NCI-H524 (cell line): ENCODE results near the gene DCAKD.

Experiments
- DNase-seq, 2 experiments: peaks; one replicate each; lab custom pipeline; 2025; lab: John Stamatoyannopoulos, UW

Gene DCAKD

DNA sequence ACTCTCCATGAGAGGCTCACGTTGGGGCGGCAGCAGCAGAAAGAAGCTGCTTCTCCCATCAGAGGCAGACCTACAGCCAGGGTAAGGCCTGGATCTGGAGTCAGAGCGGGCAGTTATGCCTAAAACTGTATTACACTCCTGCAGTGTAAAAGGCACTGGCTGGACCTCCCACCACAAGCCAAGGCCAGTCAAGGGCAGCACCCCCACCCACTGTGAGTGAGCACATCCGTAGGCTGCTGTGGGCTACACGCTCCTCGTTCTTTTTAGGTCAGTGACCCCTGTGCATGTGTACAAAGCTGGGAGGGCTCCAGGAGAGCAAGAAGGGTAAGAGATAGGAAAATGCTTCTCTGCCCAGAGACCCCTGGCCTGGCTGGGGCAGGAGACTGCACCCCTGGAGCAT, 20.7 kb downstream of the DCAKD start:
- DNase-seq: no peak

DNA sequence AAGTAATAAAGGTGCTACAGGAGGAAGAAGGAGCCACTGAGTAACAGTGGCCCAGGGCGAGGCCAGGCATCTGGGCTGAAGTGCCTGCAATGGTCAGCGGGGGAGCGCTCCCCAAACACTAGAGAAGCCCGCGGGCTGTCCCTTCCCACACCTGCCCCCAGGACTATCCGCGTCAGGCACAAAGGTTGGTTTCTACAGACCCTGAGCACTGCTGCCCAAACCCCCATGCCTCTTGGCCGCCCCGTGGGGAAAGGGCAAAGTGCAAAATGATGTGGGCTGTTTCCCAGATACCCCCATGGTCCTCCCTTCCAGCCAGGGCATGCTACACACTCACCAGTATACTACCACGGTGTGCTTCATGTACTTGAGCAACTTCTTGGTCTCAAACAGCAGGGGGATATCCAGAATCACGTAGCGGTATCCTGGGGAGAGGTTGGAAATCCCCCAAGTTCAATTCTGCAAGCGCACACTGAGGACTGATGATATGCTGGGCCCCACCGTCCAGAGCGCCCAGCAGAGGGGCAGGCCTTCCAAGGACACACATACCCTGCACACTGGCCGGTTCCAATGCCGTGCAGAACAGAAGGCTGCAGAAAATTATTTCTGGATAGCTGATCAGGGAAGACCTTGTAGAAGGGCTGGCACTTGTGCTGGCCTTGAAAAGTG, 21.5 kb downstream of the DCAKD start:
- DNase-seq: no peak

GRCh38 chr17:45029096-45029495, 22.3 kb downstream of the DCAKD start:
- no peak for DNase-seq

DNA sequence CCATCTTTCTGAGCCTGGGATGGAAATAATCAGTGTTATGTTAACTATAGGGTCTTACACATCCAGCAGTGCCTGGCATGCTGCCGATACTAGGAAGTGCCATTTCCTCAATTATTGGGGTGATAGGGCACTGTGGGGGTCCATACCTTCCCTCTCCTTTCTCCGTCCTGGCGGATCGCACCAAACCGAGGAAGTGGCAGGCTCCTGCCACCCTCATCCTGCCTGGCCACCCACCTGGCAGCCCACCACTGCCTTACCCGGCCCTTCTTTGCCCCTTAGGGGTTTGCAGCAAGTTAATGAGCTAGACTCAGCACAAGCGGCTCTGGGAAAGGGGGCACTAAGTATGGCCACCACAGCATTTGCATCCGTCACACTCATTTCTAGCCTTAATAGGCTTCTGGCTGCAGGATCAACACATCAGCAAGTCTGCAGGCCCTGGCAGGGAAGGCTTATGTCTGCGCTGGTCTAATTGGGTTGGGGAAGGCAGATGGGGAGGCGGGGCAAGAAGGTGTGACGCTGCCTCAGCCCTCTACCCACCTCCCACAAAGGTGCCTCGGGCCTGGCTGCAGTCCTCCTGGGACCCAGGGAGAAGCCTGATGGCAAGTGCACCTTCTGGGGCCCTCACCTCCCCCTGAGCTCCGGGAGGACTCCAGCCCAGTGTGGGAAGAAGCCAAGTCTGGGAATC, 28.6 kb downstream of the DCAKD start:
- peak; percentile 88 to 93 for DNase-seq

DNA sequence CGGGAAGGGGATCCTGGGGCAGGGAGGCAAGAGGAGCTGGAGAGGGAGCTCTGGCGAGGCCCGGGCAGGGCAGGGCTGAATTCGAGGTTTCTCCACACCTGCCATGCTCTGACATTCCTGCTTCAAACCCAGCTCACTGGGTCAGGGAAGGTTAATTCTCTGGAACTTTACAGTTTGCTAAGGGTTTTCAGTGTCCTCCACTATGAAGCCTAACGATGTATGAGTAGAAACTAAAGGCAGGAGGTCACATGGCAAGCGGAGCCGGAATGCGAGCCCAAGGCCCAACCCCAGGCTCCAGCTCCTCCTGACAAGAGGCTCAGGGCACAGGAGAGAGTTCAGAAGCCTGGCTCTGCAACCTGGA, 29.2 kb downstream of the DCAKD start:
- no peak for DNase-seq

GRCh38 chr17:45021607-45022287, 29.7 kb downstream of the DCAKD start:
- DNase-seq: peak; percentile 29 to 79

GRCh38 chr17:45020354-45021138, 30.9 kb downstream of the DCAKD start:
- no peak for DNase-seq

- peak; percentile 56 to 75 for DNase-seq
Observed at GRCh38 chr17:45018848-45019711, 32.4 kb downstream of the DCAKD start.

DNA sequence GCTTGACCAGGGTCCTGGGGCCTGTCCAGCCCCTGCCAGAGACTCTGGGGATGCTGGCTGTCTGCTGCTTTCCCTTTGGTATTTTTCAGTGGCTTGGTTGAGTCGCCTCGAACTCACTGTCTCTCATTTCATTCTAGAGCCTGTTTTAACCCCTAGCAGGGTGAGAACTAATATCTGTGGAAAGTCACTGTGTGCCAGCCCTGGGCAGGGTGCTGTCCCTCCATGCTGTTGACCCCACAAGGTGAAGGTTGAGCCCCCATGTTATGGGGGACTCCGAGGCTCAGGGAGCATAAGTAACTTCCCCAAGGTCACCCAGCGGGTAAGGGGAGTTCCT, 33.0 kb downstream of the DCAKD start:
- no peak for DNase-seq

DNA sequence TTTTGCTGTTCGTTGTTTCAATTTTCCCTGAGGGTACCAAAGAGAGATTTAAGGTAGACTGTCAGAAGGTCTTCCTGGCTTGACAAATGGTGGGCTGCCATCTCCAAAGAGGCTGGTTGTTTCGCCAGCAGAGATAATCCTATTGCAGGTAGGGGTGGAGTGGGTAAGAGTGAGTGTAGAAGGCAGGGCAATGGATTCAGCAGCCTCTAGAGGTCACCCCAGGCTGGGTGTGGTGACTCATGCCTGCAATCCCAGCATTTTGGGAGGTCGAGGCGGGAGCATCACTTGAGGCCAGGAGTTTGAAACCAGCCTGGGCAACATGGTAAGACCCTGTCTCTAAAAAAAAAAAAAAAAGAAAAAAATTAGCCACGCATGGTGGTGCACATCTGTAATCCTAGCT, 34.6 kb downstream of the DCAKD start:
- DNase-seq: peak; percentile 33 to 65

DNA sequence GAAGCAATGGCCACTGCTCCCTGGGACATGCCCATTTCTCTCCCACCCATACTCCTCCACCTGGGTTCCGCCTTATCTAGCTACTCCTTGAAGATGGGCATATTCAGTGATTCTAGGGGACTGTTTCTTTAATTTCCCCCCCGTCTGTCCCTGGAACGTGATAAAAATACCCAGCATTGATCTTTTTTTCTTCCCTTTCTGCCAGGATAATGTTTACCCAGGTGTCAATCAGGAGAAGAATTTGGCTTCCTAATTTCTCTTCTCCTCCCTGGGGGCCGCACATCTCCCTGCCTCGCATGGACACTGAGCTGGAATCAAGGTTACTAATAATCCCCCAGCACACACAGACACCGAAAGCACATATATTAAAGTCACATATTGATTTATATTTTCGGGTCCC, 35.2 kb downstream of the DCAKD start:
- DNase-seq: no peak

DNA sequence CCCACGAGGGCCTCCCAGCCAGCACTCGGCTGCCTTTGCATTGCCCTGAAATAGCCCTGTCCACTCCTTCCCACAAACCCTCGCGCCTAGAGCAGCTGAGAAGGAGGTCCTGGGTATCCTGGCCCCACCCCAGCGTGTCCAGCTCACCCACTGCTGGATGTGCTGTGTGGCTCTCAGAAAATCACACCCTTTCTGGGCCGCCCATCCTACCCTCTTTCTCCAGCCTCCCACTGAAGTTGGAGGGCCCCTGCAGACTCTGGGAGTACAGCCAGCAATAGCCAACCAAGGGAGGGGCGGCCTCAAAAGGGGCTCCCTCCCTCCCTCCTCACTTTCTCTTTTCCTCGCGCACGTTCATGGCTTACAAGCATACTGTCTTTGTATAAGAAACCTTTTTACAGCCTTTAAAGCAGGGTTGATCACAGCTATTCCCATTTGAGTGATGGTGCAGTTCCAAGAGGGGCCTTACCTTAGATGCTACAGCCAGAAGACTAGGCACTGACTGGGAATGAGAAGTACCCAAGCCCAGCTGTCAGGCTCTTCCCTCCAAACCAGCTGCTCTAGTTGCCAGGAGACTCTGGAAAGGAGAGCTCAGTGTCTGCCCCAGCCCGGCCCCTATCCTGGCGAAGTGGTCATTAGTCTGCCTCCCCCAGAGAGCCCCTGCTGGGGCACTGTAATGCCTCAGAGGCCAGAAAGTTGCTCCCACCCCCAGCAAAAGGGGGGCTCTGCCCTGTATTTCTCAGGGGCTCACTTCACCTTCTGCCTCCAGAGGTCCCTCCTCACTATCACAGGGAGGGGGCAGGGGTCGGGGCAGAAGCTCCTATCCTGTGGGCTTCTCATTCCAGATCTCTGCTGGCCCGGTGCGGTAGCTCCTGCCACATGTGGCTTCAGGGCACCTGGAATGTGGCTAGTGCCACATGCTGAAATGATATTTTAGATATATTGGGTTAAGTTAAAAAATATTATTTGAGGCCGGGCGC, 38.1 kb downstream of the DCAKD start:
- DNase-seq: peak; percentile 88 to 96

GRCh38 chr17:45011767-45012166, 39.7 kb downstream of the DCAKD start:
- DNase-seq: no peak

DNA sequence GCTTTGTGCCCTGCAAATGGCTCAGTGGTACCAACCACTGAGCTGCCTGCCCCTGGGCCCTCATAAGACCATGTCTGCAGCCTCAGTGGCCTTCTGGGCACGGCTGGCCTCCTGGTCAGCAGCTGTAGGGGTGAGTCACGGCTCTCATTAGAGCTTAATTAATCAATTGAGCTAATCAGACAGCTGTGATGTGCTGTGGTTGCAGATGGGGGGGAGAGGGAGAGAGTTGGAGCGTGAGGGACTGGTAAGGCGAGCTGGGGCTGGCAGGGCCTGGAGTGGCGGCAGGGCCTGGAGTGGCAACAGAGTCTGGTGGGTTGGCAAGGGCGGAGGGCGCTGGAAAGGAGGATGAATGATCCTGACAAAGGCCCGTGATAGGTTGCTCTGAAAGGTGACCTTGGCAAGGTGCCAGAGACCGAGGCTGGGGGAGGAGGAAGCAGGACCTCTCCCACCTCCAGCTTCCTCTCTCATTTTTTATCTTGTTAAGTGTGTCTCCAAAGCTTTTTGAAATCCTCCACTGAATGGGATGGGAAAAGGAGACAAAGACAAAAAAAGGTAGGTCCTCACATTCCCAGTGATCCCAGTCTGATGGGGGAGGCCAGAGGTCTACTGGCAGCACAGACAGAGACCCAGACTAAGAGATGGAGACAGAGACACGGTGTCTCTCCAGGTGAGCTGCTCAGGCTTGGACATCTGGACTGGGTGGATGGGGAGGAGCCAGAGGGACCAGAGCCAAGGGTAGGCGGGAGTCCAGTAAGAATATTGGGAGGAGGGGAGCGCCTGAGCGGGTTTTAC, 41.6 kb downstream of the DCAKD start:
- DNase-seq: peak; percentile 37 to 59

- DNase-seq: no peak
Observed at GRCh38 chr17:45008216-45008615, 43.2 kb downstream of the DCAKD start.

DNA sequence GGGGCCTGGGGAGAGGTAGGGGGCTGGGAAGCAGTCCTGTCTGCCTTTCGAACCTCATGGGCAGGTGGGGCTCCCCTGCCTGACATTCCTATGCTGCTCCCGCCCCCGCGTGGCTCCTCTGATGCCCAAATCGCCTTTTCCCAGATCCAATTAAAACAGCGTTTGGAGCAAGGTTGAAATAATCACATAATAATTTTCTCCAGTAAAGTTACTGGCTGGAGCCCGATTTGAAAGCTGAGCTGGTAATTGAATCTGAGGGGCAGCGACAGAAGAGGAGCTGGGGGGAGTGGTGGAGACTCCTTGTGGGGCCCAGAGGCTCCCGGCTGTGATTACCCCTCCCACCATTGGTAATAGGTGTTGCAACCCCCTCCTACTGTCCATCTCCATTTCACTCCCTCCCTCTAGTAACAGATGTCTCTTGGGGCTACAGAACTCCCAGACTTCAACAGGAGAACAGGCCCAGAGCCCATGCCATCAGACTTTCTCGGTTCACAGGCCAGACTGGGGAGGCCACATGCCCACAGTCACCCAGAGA, 44.4 kb downstream of the DCAKD start:
- peak; percentile 84 to 92 for DNase-seq

DNA sequence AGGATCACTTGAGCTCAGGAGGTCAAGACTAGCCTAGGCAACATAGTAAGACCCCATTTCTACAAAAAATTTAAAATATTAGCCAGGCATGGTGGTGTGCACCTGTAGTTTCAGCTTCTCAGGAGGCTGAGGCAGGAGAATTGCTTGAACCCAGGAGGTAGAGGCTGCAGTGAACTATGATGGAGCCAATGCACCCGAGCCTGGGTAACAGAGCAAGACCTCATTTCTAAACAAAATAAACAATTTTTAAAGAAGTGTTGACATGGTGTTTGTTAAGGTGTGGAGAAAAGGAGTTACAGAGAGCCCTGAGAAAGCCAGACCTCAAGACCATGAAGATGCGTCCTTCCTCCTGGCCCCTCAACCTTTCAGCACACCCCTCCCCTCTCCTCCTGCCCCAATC, 45.7 kb downstream of the DCAKD start:
- DNase-seq: no peak

DNA sequence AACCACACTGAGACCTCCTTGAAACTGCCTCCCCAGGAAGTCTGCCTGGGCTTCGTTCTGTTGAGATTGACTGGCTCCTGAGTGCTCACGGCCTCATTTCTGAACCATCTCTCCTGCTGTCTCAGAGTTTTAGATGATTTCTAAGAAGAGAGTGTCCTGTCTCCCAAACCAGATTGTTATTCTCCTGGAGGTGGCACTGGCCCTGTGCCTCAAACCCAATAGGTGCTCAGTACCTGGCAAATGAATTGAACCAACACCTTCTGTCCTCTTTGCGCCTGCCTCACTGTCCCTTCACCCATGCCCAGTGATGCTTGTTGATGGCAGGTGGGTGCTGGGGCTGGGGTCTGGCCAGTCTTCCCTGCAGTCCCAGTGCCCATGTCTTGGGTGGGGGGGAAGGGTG, 47.0 kb downstream of the DCAKD start:
- DNase-seq: no peak

- DNase-seq: no peak
Observed at GRCh38 chr17:45003877-45004276, 47.6 kb downstream of the DCAKD start.
